Tibial nerve (tissue), 3 donors: ENCODE data around the gene HMGCLL1.

Experiments used
- CTCF ChIP-seq, 5 experiments: fragments of 200-600 bp in 3 of 5; fragments of 450-650 bp in 2 of 5; sonication (generic) in 3 of 5; IDR thresholded peaks; one replicate each; pipeline ENCODE4 v1.5.1; 2016 to 2019; ENCODE audit warnings: antibody characterized with exemption in 5 of 5, mild to moderate bottlenecking in 3 of 5, moderate library complexity in 2 of 5
- POLR2A ChIP-seq, 2 donors: fragments of 450-650 bp; IDR thresholded peaks; one replicate each; pipeline ENCODE4 v1.6.1; 2017; ENCODE audit warnings: antibody characterized with exemption in 2 of 2, mild to moderate bottlenecking in 2 of 2, moderate library complexity in 2 of 2

GRCh38 chr6:55560290-55560885 is 18.6 kb downstream of the HMGCLL1 start:
- no peak for TF ChIP-seq CTCF (IDR thresholded peaks at IDR 0.05)
- TF ChIP-seq POLR2A (IDR thresholded peaks at IDR 0.05): no peak
